ENCODE data around the gene BNC2. TPM values are rescaled to one million over a fixed set of nuclear protein-coding genes. Genes with fewer than 3 reads are reported as not detected.

BNC2 gene
- total and polyA plus RNA-seq, 2 of the 4 experiments (the other 2 are of a cell fraction): 15.5 to 45.2 TPM

DNA sequence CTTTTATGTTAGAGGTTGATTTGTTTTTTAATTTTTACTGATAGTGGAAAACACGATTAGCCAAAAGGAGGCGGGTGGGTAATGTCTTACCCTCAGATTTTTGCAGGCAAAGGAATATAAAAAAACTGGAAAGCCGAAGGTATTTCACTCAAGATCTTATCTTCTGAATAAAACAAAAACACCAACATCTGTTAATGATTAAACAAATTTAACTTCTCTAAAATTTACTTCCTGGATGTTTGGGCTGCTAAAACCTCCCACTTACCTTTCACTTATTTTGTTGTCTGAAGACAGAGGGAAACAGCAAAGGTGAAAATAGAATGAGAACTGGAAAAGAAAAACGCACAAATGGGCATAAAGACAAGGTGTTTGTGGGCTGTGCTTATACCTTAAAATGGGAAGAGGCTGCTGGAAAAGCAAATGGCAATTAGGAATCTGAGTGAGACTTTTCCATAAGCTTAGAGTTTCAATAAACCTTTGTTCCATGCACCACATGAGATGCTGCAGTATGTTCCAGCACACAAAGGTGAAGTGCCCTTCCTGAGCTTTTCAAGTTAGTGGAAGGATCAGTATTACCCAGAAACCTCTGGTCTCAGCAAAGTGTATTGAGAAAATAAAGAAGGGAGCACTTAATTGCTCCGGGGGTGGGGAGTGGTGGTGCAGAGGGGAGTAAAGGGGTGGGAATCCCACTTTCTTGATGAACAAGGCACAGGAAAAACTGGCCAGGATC is 298.3 kb downstream of the BNC2 start:
- dilution Hi-C loops (cut with HindIII; ENCODE audit: low sequenced_read_pairs, unreplicated experiment) (no loop called here), intact Hi-C loops (cut with micrococcal nuclease) (no loop called here), in situ Hi-C loops (cut with MboI; ENCODE audit: low sequenced_read_pairs) (no loop called here)
- no peak overlapping the region for H3K9ac ChIP-seq (ENCODE audit: low read depth, low read length)
- BruUV-seq (replicated peaks): no TSS peak
- peaks cover 20 to 27% of the 10 kb centered on the region in 2 experiments; a peak in 3 of 4 replicates for H3K79me1 ChIP-seq (ENCODE audit: low read depth in 1 of 2, low read length in 2 of 2)
- CTCF ChIA-PET: no interaction called here
- DNase-seq (no peak), ATAC-seq (ENCODE audit: low read depth) (no peak)
- H3K18ac ChIP-seq (ENCODE audit: low read depth, low read length): no peak overlapping the region
- H2AFZ ChIP-seq (replicated peaks; ENCODE audit: low read length, poor library complexity): no peak overlapping the region
- H3K23ac ChIP-seq (ENCODE audit: low read depth, low read length): peak overlapping the region; percentile 8; the same call in 1 of the 2 replicates
- H2BK5ac ChIP-seq (ENCODE audit: low read depth, low read length, poor library complexity, severe bottlenecking): no peak overlapping the region
- no peak overlapping the region for H3K27ac ChIP-seq (ENCODE audit: insufficient read depth, low read length)
- no peak overlapping the region for H4K91ac ChIP-seq (ENCODE audit: insufficient read depth, low read depth, low read length)
- H2BK120ac ChIP-seq (ENCODE audit: low read depth, low read length): no peak overlapping the region
- POLR2A ChIA-PET (ENCODE audit: unreplicated experiment): no interaction called here
- no peaks in the 10 kb centered on the region for H4K20me1 ChIP-seq (ENCODE audit: insufficient read depth, low read length)
- H3K56ac ChIP-seq (ENCODE audit: extremely low read depth, insufficient read depth, low read length): no peak overlapping the region
- H3K9me1 ChIP-seq (ENCODE audit: insufficient read depth, low read length): no peaks in the 10 kb centered on the region
- no peaks in the 10 kb centered on the region for H3K27me3 ChIP-seq (ENCODE audit: control insufficient read depth, insufficient read depth, low read length)
- no peak overlapping the region for H4K8ac ChIP-seq (ENCODE audit: low read depth in 2 of 2, low read length in 2 of 2)
- H2AK5ac ChIP-seq (ENCODE audit: low read depth, low read length): no peak overlapping the region
- H3K4me1 ChIP-seq (ENCODE audit: control insufficient read depth, insufficient read depth, low read length): peaks cover 7% of the 10 kb centered on the region
- WGBS, 2 experiments (ENCODE audit: extremely low coverage in 2 of 2, insufficient read length in 1 of 2): no CpG with 5 or more reads among the region's 5 CpGs
- no peak overlapping the region for H3K4me3 ChIP-seq (ENCODE audit: insufficient read depth, low read depth, low read length)
- H3K14ac ChIP-seq (replicated peaks; ENCODE audit: low read depth, low read length): no peak overlapping the region
- H2AK9ac ChIP-seq (replicated peaks; ENCODE audit: low read depth, low read length, poor library complexity): no peak overlapping the region
- no peaks in the 10 kb centered on the region for H3K9me3 ChIP-seq (ENCODE audit: control insufficient read depth, insufficient read depth, low read length)
- TF ChIP-seq RAD21 (IDR thresholded peaks at IDR 0.05; ENCODE audit: low read length) (no peak), MXI1 (IDR thresholded peaks at IDR 0.05; ENCODE audit: borderline replicate concordance, low read depth, low read length) (no peak), MAZ (IDR thresholded peaks at IDR 0.05; ENCODE audit: borderline replicate concordance, low read depth, low read length) (no peak), NFE2L2 (IDR thresholded peaks at IDR 0.05; ENCODE audit: low read depth, low read length) (no peak), USF2 (IDR thresholded peaks at IDR 0.05; ENCODE audit: low read depth, low read length) (no peak), FOS (IDR thresholded peaks at IDR 0.05; ENCODE audit: low read depth, low read length) (no peak), POLR2A (IDR thresholded peaks at IDR 0.05; ENCODE audit: low read depth, low read length) (no peak), MAFK (IDR thresholded peaks at IDR 0.05; ENCODE audit: low read depth, low read length) (no peak), CEBPB (IDR thresholded peaks at IDR 0.05; ENCODE audit: low read depth, low read length) (no peak), CTCF (conservative IDR thresholded peaks at IDR 0.05; ENCODE audit: low read depth, low read length) (no peak), RCOR1 (IDR thresholded peaks at IDR 0.05; ENCODE audit: insufficient replicate concordance, low read length) (no peak), CHD1 (IDR thresholded peaks at IDR 0.05; ENCODE audit: low read depth, low read length) (no peak), BHLHE40 (IDR thresholded peaks at IDR 0.05; ENCODE audit: low read depth, low read length) (no peak), RFX5 (IDR thresholded peaks at IDR 0.05; ENCODE audit: low read depth, low read length) (no peak)
- TF ChIP-seq, protein P1, sequence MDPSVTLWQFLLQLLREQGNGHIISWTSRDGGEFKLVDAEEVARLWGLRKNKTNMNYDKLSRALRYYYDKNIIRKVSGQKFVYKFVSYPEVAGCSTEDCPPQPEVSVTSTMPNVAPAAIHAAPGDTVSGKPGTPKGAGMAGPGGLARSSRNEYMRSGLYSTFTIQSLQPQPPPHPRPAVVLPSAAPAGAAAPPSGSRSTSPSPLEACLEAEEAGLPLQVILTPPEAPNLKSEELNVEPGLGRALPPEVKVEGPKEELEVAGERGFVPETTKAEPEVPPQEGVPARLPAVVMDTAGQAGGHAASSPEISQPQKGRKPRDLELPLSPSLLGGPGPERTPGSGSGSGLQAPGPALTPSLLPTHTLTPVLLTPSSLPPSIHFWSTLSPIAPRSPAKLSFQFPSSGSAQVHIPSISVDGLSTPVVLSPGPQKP (IDR thresholded peaks at IDR 0.05; ENCODE audit: borderline replicate concordance, low read depth, low read length): no peak
- H4K5ac ChIP-seq (ENCODE audit: low read depth, low read length): no peak overlapping the region
- H3K4ac ChIP-seq (ENCODE audit: low read depth, low read length): no peak overlapping the region
- no peaks in the 10 kb centered on the region for H3K36me3 ChIP-seq (ENCODE audit: control insufficient read depth, insufficient read depth, low read length)
- H3K4me2 ChIP-seq (ENCODE audit: low read depth, low read length): no peak overlapping the region
- H2BK15ac ChIP-seq (ENCODE audit: low read depth, low read length): no peak overlapping the region
- H2BK20ac ChIP-seq (ENCODE audit: low read depth, low read length): no peak overlapping the region
